HG02981 (cell line): Measurements from ENCODE around the gene PDE8A.

Experiments used
- ATAC-seq: cut with Tn5 transposase; IDR thresholded peaks from one replicate; pipeline ENCODE4 v1.9.1; 2021; ENCODE audit warnings: mild to moderate bottlenecking, moderate library complexity; ENCODE audit not compliant: unreplicated experiment

PDE8A gene

GRCh38 chr15:85072917-85073316 is 91.3 kb downstream of the PDE8A start:
- no peak for ATAC-seq

GRCh38 chr15:85073556-85074194 is 92.0 kb downstream of the PDE8A start:
- ATAC-seq: no peak

GRCh38 chr15:85086855-85087254 is 105.2 kb downstream of the PDE8A start:
- ATAC-seq: no peak

GRCh38 chr15:85088300-85088699 is 106.6 kb downstream of the PDE8A start:
- ATAC-seq: no peak

DNA sequence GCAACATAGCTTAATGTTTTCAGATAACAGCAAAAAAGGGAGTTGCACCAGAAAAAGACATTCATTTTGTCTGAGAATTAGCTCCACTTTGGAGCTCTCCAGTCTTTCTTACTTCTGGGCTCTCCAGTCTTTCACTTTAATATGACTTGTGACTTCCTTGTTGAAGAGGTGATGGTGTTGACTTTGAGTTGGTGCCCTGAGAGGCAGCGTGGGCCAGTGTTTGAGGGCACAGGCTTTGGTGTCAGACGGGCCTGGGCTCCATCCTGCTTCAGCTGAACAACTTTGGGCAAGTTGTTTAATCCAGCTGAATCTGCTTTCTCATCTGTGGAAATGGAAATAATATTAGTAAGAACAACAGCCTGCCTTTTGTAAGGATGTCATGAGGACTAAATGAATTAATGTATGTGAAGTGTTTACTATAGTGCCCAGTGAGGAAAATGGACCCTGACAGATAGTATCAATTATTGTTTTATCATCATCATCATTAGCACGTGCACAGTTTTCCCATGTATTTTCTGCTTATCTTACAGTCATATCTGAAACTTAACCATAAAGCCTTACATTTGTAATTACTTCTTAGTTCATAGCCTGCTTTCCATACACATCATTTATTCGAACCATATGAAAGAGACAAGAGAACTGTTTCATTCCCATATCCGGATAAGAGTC is 108.4 kb downstream of the PDE8A start:
- no peak for ATAC-seq

- ATAC-seq: no peak
These were observed 110.3 kb downstream of the PDE8A start for GRCh38 chr15:85091990-85092389.

DNA sequence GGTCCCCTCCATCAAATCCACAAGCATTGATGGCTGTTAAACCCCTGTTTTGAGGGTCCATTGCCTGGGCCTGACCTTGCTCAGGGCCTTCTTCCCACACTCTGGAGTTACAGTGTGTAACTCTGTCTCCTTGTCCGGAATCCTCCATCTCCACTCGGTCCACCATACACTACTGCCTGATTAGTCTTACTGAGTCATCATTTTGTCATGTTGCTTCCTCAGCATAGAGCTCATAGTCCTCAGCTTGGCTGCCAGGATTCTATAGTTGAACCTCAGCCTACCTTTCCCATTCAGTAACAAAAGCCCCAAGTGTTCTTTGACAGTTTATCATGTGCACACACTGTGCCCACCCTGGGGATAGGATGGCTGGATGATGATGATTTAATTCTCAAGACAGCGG is 113.0 kb downstream of the PDE8A start:
- ATAC-seq: no peak

- no peak for ATAC-seq
These were observed 113.9 kb downstream of the PDE8A start for GRCh38 chr15:85095566-85095965.

GRCh38 chr15:85097250-85097649 is 115.6 kb downstream of the PDE8A start:
- no peak for ATAC-seq

DNA sequence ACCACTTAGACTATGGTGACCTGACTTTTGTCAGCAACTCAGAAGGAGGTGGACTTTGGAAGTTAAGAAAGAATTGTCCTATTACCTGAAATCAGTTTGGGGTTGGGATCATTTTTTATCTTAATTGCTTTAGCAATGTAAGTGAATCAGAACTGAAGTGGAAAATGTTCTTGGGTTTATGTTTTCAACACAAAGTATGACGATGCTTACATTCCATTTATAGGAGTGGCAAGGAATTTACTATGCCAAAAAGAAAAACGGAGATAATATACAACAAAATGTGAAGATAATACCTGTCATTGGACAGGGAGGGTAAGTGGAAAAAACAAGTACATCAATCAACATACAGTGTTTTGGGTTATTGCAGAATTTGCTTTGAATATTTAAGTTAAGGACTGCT is 116.1 kb downstream of the PDE8A start:
- ATAC-seq: no peak

- no peak for ATAC-seq
These were observed 117.6 kb downstream of the PDE8A start for GRCh38 chr15:85099195-85099803.

DNA sequence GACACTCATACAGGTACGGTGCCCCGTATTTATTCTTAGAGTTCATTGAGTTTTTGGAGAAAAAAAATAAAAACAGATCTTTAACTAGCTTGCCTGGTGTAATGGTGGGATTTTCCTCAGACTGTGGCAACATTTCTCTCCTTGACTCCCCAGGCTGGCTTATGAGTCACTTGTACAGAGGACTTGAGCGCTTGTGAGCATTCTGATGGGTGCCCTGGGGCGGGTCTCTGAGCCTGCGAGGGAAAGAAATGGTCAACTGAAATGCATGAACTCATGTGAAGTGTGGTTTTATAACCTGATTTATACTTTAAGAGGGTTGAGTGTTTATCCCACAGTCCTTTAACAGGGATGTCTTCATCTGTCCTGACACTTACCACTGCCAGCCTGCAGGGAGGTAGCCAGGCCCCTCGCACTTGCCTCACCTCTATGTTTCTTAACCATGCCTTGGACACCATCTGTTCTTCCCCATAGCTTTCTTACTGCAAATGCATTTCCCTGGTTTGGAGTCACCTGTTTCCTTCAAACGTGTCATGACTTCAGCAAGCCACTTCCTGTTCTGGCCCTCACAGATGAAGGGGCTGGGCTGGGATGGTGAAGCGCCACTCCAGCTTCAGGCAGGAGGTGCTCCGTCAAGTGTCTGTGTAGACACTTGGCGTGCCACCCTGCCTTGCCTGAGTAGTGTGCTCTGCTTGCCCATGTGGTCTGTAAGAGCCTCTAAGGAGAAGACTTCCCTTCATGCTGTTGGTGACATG is 118.7 kb downstream of the PDE8A start:
- ATAC-seq: no peak

GRCh38 chr15:85104584-85104983 is 122.9 kb downstream of the PDE8A start:
- no peak for ATAC-seq

DNA sequence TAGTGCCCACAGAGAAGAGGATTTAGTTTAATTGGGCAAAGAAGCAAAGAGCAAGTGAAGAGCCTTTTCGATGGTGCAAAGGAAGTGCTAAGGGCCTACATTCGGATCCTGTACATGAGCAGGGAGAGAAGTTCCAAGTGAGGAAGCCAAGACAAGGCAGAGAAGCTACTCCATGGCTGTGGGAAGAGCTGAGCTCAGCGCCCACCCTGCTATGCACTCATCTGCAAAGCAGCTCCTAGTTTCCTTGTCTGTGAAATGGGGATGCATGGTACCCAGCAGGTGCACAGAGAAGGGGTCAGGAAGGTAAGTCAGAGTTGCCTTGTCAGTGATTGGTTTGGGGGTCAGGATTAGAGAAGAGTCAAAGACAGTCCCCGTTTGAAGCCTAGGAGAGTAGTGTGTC is 126.5 kb downstream of the PDE8A start:
- ATAC-seq: no peak

DNA sequence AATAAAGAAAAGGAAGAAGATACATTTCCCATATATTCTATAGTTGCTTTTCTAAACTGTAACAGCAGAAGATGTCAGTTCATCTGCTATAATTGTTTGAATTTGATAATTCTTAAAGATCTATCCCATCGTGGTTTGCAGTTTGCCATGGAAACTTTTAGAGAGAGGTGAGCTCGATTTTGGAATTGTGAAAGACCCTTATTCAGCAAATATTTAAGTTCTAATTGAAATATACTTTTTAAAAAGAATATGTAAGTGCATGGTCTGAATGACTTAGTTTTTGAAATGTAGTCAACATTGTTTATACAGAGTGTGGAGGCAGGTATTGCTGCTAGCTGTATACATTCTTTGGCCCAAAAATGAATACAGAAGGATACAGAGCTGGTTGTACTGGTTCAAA is 127.7 kb downstream of the PDE8A start:
- no peak for ATAC-seq

DNA sequence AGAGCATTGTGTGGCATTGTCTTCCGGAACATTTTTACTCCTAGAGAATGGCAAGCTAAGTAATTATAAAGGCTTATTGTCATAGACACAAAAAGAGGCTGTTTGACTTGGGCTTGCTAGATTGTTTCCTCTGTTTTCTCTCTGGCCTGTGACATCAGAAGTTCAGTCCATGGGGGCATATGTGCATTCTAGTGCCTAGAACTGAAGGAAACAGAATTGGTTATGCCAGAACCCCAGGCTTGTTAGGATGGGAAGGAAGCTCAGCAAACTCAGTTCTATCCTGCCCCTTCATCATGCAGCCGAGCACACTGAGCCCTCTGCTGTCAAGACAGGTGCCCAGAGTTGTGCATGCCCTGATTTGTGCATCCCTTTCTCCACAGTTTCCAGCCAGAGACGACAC is 131.3 kb downstream of the PDE8A start:
- no peak for ATAC-seq

GRCh38 chr15:85114886-85115285 is 133.2 kb downstream of the PDE8A start:
- ATAC-seq: no peak

DNA sequence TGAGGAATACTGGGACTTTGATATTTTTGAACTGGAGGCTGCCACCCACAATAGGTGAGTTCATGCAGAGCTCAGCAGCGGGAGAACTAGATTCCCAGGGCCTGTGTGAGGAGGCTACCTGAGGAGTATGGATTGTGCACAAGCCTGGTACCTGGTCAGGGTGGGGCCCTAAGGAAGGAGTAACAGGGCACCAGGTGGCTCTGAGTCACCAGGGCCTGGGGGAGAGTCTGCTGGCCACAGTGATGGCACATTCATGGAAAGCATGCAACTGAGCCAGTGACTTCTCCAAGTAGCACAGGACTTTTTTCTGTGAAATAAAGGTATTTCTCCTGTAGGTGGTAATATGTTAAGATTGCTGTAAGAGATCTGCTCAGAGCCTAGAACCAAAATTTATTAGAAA is 134.4 kb downstream of the PDE8A start:
- ATAC-seq: no peak

DNA sequence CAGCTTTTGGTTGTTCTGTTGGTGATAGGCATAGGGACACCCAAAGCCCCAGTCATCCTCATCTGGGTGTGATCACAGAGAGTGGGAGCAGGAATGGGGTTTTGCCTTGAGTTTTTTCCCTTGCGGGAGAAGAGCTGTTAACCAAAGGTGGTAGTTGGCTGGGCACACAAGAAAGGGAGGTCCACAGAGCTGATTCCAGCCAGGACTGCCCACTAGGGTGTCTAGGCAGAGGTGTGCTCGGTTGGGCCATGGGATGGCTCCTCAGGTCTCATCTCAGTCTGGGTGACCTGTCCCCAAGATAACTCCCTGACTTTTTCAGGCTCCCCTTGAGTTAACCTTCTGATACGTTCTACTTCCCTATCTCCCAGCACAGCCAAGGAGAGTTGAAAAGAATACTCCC is 134.8 kb downstream of the PDE8A start:
- ATAC-seq: no peak

- ATAC-seq: no peak
These were observed 135.4 kb downstream of the PDE8A start for GRCh38 chr15:85116925-85117646.

DNA sequence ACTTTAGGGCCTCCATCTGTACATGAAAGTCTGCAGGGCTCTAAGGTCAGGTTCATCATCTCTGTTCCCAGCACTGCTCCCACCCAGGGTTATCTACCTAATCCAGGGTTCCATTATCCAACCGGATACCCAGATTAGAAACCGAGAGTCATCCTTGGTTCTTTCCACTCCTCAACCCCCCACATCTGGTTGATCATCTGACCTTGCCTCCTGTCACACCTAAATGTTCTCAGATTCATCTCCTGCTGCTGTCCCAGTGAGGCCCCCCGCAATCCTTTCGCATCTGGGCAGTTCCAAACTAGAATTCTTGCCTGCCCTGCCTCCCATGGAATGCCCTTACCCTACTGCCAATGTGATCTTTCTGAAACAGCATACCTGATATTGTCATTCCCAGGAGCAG is 136.5 kb downstream of the PDE8A start:
- no peak for ATAC-seq
